Measurements from ENCODE around the gene LSP1. TPM values are rescaled to one million over a fixed set of nuclear protein-coding genes. Genes with fewer than 3 reads are reported as not detected.
"Not testable (repeated sequence)": the region's sequence is repeated elsewhere in the genome, so short reads cannot be mapped to it uniquely, and the experiment has no call there.

Gene LSP1
- total RNA-seq, 1 donor from 2014 or later, result 47.4 TPM

DNA sequence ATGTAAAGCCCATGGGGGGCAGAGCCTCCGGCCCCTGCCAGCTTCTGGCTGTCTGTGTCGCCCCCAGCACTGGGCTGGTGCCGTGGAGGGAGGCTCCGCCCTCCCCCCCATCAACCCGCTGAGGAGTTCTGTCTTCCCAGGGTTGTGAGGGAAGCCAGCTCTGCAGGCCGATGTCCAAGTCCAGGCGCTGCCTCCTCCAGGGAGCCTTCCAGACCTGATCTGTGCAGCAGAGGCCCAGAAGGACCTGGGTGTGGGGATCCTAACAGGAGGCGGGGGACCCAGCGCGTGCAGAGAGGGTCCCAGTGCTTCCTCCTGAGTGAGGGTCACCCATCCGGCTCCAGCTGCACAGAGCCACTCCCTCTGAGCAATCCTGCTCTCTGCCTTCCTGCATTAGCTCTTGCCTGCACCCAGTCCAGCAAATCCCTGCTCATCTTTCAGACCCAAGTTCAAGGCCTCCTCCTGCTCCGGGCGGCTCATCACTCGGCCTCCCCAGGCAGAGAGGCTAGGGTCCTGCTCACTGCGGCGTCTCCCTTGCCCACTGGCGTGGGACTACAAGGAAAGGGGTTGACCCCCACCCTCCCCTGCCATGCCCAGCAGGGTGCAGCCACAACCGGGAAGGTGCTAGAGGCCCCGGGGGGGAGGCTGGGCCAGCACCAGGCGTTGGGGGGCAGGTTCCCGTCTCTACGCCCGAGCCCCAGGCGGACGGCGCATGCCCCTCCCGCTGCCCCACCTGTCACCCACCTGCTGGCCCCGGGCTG is 22.4 kb downstream of the LSP1 start:
- DNase-seq (ENCODE audit: low spot score), result no peak

- not testable (repeated sequence) for DNase-seq (ENCODE audit: low spot score)
Measured at GRCh38 chr11:1875851-1876301, 23.0 kb downstream of the LSP1 start.

GRCh38 chr11:1876361-1877063 is 23.6 kb downstream of the LSP1 start:
- no peak for DNase-seq (ENCODE audit: low spot score)

GRCh38 chr11:1877211-1878136 is 24.6 kb downstream of the LSP1 start:
- DNase-seq (ENCODE audit: low spot score), result no peak

DNA sequence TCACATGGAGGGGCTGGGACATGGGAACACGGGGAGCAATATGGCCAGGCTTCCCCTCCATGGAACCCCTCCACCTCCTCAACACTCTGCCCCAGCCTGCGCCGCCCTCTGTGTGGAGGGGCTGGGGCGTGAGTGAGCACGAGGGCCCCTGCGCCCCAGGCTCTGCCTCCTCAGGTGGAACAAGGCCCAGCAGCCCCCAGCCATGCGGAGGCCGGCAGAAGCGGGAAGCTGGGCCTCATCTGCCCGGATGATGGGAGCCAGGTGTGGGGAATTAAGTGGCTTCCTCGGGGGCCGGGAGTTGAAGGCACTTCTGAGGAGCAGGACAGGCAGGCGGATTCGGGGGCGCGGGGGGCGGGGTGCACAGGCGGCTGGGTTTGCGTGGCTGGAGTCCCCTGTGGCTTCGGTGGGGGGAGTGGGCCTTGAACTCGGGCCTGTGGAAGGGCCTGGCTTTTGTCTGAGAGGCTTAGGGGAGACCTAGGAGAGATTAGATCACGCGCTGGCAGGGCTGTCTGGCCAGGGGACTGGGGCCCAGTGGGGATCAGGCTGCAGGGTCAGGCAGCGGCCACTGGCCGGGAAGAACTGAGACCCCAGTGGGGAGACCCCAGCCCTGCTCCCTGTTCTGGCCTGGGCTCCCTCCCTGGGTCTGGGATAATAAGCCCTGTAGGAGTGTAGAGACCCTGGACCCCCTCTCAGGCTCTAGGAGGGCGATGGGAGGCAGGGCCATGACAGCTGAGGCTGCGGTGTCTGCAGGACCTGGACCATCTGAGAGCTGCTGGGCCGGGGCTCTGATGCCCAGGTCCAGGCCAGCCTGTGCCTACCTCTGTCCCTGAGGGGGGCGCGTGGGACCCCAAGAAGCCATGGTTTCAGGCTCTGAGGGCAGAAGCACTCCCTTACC is 25.5 kb downstream of the LSP1 start:
- DNase-seq (ENCODE audit: low spot score), result no peak

DNA sequence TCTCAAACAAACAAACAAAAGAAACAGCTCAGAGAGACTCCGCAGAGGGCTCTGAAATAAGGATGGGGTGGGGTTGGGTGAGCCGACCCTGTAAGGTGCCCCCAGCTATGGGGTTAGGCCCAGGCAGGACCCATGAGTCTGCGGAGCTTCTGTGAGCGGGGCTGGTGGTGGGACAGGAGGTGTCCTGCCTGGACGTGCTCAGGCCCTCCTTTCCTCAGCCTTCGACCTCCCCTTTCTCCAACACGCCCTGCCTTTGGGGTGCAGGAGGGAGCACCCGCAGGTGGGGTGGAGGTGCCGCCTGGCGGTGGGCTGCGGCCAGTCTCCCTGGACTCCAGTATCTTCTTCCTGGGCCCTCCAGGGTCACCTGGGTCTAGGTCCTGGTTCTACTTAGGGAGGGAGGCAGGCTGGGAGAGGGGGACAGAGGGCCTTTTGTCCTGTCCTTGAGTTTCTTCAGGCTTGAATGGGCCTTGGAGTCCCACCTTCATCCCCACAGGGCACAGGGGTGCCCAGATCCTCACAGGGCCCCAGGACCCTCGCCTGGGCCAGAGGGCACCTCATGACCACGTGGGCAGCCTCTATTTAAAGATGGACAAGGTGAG is 26.6 kb downstream of the LSP1 start:
- DNase-seq (ENCODE audit: low spot score), result no peak

DNA sequence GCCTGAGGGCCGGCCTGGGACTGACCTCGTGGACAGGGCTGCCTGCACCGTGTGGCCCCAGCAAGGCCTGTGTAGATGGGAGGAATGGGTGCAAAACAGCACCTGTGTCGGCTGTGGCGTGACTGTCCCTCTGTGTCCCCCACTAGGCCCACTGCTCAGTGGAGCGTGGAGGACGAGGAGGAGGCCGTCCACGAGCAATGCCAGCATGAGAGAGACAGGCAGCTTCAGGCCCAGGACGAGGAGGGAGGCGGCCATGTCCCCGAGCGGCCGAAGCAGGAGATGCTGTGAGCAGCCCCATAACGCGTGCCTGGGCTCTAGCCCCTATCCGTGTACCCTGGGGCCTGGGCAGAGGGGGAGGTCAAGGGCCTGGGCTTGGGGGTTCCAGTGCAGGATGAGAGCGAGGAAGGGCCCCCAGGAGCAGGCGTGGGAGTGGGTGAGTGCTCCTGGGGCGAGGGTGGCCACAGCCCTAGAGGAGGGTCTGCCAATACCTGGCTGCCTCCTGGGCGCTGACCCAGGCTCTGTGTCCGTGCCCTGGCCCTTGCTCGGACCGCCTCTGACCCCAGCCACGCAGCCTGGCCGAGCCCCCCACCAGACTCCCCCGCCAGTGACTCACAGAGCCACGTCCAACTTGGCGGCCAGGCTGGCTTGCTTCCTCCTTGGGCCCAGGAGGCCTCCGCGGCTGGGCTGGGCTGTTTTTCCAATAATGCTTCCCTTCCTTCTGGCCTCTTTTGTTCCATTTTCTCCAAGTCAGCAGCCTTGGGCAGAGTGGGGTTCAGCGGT is 27.2 kb downstream of the LSP1 start:
- DNase-seq (ENCODE audit: low spot score), result peak; percentile 76

GRCh38 chr11:1880746-1881441 is 28.0 kb downstream of the LSP1 start:
- no peak for DNase-seq (ENCODE audit: low spot score)

DNA sequence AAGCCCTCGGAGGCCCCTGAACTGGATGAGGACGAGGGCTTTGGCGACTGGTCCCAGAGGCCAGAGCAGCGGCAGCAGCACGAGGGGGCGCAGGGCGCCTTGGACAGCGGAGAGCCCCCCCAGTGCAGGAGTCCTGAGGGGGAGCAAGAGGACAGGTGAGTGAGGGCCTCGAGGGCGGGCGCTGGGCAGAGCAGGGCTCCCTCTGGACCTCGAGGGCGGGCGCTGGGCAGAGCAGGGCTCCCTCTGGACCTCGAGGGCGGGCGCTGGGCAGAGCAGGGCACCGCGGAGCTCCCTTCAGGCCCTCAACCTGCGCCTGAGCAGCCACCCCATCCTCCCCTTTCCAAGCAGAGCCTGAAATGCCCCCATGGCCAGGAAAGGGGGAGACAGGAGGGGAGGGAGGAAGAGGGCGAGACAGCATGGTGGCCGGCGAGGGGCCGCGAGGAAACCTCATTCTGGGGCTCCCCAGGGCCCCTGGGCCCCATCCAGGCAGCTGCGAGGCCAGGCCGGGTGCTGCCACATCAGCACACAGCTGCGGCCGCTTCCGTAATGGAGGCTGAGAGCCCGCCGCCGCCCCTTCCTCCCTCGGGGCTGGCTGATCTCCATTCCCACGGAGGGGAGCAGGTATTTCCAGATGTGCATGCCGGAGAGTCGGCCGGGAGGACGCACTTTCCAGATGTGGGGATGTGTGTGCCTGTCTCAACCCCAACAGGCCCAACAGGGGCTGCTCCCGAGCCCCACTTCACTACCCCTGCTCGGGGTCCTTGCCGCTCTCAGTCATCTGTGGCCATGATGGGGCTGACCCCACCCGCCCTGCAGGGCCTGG is 28.8 kb downstream of the LSP1 start:
- peak; percentile 43 for DNase-seq (ENCODE audit: low spot score)

- peak; percentile 87 for DNase-seq (ENCODE audit: low spot score)
Measured at GRCh38 chr11:1882265-1883238, 29.7 kb downstream of the LSP1 start.

DNA sequence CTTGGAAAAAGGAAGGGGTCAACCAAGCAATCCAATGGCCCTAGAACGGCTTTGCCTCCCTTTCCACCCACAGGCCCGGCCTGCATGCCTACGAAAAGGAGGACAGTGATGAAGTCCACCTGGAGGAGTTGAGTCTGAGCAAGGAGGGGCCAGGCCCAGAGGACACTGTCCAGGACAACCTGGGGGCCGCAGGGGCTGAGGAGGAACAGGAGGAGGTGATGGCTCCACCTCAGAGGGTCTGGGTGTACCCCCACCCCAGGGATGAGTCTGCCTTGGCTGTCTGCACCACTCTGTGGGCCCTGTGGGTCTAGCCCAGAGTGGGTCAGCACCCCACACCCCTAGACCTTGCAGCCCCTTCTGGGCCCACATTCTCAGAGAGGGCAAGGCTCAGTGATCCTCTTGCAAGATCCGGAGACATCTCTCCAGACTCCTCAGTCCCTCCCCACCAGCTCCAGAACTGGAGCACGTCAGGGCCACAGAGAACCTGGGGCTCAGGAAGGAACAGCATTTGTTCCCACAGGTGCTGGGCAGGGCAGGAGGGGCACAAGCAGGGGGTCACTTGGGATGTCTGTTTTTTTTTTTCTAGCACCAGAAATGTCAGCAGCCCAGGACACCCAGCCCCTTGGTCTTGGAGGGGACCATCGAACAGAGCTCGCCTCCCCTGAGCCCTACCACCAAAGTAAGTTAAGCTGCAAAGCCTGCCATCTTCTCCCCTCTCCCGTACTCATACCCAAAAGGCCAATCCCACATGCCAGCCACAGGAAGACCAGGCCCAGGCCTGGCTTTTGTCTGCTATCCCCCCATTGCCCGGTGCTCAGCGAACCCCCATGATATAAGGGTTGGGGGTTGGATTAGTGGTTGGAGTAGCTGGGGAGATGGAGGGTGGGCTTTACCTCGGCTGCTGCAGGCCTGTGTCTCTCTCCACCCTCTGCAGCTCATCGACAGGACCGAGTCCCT is 30.7 kb downstream of the LSP1 start:
- DNase-seq (ENCODE audit: low spot score), result no peak

GRCh38 chr11:1884303-1884700 is 31.4 kb downstream of the LSP1 start:
- DNase-seq (ENCODE audit: low spot score), result no peak

DNA sequence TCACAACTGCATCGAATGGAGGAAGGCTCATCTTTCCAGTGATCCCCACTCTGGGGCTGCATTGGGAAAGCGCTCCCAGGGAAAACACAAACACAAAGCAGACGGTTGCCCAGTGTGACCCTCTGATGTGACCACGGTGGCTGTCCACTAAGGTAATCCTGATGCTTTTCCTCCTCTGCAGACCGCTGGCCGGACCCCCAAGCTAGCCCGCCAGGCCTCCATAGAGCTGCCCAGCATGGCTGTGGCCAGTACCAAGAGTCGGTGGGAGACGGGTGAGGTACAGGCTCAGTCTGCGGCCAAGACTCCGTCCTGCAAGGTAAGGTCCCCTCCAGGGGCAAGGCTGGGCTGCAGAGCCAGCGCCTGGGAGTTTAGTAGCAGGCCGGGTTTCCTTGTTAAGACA is 33.7 kb downstream of the LSP1 start:
- not testable (repeated sequence) for DNase-seq (ENCODE audit: low spot score)

DNA sequence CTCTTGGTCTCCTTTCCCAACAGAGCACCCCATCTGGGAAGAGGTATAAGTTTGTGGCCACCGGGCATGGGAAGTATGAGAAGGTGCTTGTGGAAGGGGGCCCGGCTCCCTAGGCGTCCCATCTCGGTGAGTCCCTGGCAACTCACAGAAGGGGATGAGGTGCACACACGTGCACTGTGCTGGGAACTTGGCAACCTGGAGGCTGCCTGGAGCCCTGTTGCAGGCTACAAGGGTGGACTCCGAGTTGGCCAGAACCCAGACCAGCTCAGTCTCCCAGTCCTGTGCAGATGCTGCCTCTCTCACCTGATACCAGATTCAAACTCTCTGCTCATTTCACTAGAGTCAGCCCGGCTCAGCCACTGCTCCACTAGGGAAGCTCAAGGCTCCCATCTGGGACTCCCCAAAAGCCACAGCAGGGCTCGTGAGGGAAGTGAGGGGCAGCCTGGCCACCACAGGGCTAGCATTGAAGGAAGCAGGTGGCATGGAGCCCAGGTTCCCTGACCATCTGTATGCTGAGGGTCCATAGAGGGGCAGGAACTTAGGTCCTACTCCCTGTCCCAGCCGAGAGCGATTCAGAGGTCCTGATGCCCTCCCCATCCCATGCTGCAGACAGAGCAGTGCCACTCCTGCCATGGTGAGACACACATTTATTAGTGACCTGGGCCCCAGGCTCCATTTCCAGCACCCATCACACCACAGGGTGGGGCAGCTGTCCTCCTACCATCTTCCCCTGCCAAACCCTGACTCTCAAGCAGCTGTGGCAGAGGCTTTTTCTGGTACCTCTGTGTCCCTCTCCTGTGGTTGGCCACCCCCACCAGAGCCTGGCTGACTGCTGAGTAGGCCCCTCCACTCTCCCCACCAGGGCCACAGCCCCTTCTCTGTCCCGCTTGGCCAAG is 34.8 kb downstream of the LSP1 start:
- no peak for DNase-seq (ENCODE audit: low spot score)

DNA sequence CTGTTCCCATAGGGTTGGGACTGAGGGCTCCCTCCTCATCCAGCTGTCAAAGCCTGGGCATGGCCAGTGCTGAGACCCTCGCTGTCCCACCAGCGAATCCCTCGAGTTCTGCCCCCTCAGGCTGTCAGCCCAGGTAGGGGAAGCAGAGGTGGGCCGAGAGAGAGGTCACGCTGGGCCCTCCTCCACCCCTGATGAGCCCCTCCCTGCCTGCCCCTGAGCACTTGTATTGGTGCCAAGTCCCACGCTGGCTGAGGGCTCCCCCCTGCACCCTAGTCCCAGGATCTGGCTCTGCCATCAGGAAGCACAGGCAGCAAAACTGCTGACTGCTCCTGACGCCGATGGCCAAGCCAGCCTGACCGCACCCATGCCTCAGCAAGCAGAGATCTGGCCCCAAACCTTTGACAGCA is 35.5 kb downstream of the LSP1 start:
- DNase-seq (ENCODE audit: low spot score), result peak; percentile 56

All from ureter (tissue), 1 donor.